PC-3 (cell line): ENCODE measurements around the gene SUV39H1. TPM values are rescaled to one million over a fixed set of nuclear protein-coding genes. Genes with fewer than 3 reads are reported as not detected.
"Not testable (repeated sequence)": the region's sequence is repeated elsewhere in the genome, so short reads cannot be mapped to it uniquely, and the experiment has no call there.

ENCODE experiments used
- ATAC-seq: fragments of 200-7000 bp; cut with Tn5 transposase; 2 replicates; pipeline ENCODE4 v1.9.1; 2020; ENCODE audit warnings: mild to moderate bottlenecking, moderate library complexity
- BruUV-seq: library from RNA; stranded (reverse); fragments of 400-500 nt; replicated peaks from 2 replicates; lab custom pipeline; 2021; lab: Mats Ljungman, UMichigan
- CTCF ChIA-PET: fragments of 300-600 bp; sonication (Branson Sonifier 250); formaldehyde crosslinking; loops from one replicate; lab custom pipeline; 2022; ENCODE audit warnings: antibody characterized with exemption; lab: Charles Lee
- POLR2A ChIA-PET: fragments of 300-600 bp; sonication (Branson Sonifier 250); formaldehyde crosslinking; loops from one replicate; lab custom pipeline; 2022; ENCODE audit warnings: antibody characterized with exemption; ENCODE audit not compliant: unreplicated experiment; lab: Charles Lee
- DNase-seq: peaks from one replicate; pipeline ENCODE4 v3.0.0-alpha.2; 2015
- H2AFZ ChIP-seq: fragments of 300-600 bp; sonication (generic); 2 replicates; pipeline ENCODE4 v1.6.0; 2016; ENCODE audit warnings: antibody characterized with exemption, low read length
- H3F3A ChIP-seq: fragments of 300-600 bp; sonication (generic); one replicate; pipeline ENCODE4 v1.6.0; 2017; ENCODE audit warnings: antibody characterized with exemption, low read length, control low read depth, mild to moderate bottlenecking; ENCODE audit not compliant: unreplicated experiment
- H3K27ac ChIP-seq: fragments of 300-600 bp; sonication (generic); 2 replicates; pipeline ENCODE4 v1.5.1; 2016; ENCODE audit warnings: mild to moderate bottlenecking, low read length
- H3K27me3 ChIP-seq: fragments of 300-600 bp; sonication (generic); 2 replicates; pipeline ENCODE4 v1.6.1; 2016; ENCODE audit warnings: low read length, mixed read lengths
- H3K36me3 ChIP-seq: fragments of 300-600 bp; sonication (generic); 2 replicates; pipeline ENCODE4 v1.6.1; 2016; ENCODE audit warnings: low read depth, mixed run types, low read length, mixed read lengths
- H3K4me1 ChIP-seq: fragments of 300-600 bp; sonication (generic); 2 replicates; pipeline ENCODE4 v1.5.1; 2016; ENCODE audit warnings: low read length; ENCODE audit not compliant: insufficient read depth
- H3K4me2 ChIP-seq: fragments of 300-600 bp; sonication (generic); 2 replicates; pipeline ENCODE4 v1.6.0; 2016; ENCODE audit warnings: low read length
- H3K4me3 ChIP-seq: fragments of 300-600 bp; sonication (generic); 2 replicates; pipeline ENCODE4 v1.5.1; 2016; ENCODE audit warnings: mild to moderate bottlenecking, low read length, mixed read lengths
- H3K79me2 ChIP-seq: fragments of 300-600 bp; sonication (generic); 2 replicates; pipeline ENCODE4 v1.6.1; 2017; ENCODE audit warnings: low read length, mixed read lengths
- H3K9ac ChIP-seq: fragments of 300-600 bp; sonication (generic); 2 replicates; pipeline ENCODE4 v1.6.0; 2016; ENCODE audit warnings: mild to moderate bottlenecking, low read length
- H3K9me2 ChIP-seq: fragments of 300-600 bp; sonication (generic); replicated peaks from 2 replicates; pipeline ENCODE4 v1.6.1; 2016; ENCODE audit warnings: mixed run types, low read length, mixed read lengths
- H3K9me3 ChIP-seq: fragments of 300-600 bp; sonication (generic); 2 replicates; pipeline ENCODE4 v1.6.1; 2016; ENCODE audit warnings: low read length, mixed read lengths
- H4K20me1 ChIP-seq: fragments of 300-600 bp; sonication (generic); 2 replicates; pipeline ENCODE4 v1.6.1; 2016; ENCODE audit warnings: low read length, mixed read lengths
- CTCF ChIP-seq: fragments of 300-600 bp; sonication (generic); conservative IDR thresholded peaks from 2 replicates; pipeline ENCODE4 v1.5.1; 2017; ENCODE audit warnings: antibody characterized with exemption, low read depth, mild to moderate bottlenecking, low read length
- EZH2 ChIP-seq: fragments of 300-600 bp; sonication (generic); IDR thresholded peaks from one replicate; pipeline ENCODE4 v1.6.1; 2017; ENCODE audit warnings: antibody characterized with exemption, mild to moderate bottlenecking, low read length; ENCODE audit not compliant: unreplicated experiment
- EZH2phosphoT487 ChIP-seq: fragments of 300-600 bp; sonication (generic); IDR thresholded peaks from 2 replicates; pipeline ENCODE4 v1.6.1; 2018; ENCODE audit warnings: mild to moderate bottlenecking, antibody characterized with exemption, low read length, borderline replicate concordance
- intact Hi-C: fragments of 100-400 bp; cut with micrococcal nuclease; formaldehyde crosslinking; loops from 2 replicates; pipeline ENCODE4 v1.9.0; 2023
- total RNA-seq: library from RNA; depleted of rRNA; stranded (reverse); fragments of >200 nt; gene quantifications from 2 replicates; pipeline ENCODE4 v1.2.3, GENCODE V29; 2014

SUV39H1 gene
- total RNA-seq, 1 experiment from 2014 or later: 22.3 TPM

GRCh38 chrX:48666649-48667048, 29.9 kb upstream of the SUV39H1 start:
- ATAC-seq (no peak), DNase-seq (no peak)
- Histone ChIP-seq H3K27me3 (no peaks in the 10 kb centered on the region), H3K4me1 (no peaks in the 10 kb centered on the region), H2AFZ (no peak overlapping the region), H3K9ac (no peak overlapping the region), H4K20me1 (no peaks in the 10 kb centered on the region), H3K36me3 (no peaks in the 10 kb centered on the region), H3K4me3 (no peak overlapping the region), H3F3A (no peaks in the 10 kb centered on the region), H3K4me2 (no peak overlapping the region), H3K27ac (no peak overlapping the region), H3K79me2 (no peaks in the 10 kb centered on the region), H3K9me3 (no peaks in the 10 kb centered on the region), H3K9me2 (no peaks in the 10 kb centered on the region)
- CTCF ChIA-PET: no interaction called here
- intact Hi-C loops: no loop called here
- POLR2A ChIA-PET: no interaction called here
- BruUV-seq: no TSS peak
- no peak for TF ChIP-seq EZH2
- no peak for TF ChIP-seq EZH2phosphoT487
- no peak for TF ChIP-seq CTCF

- TF ChIP-seq CTCF (no peak), EZH2phosphoT487 (no peak), EZH2 (no peak)
- no peaks in the 10 kb centered on the region for H3K27me3 ChIP-seq
- CTCF ChIA-PET: no interaction called here
- no peaks in the 10 kb centered on the region for H3K9me3 ChIP-seq
- no peaks in the 10 kb centered on the region for H3K79me2 ChIP-seq
- H3F3A ChIP-seq: no peaks in the 10 kb centered on the region
- no peaks in the 10 kb centered on the region for H3K9me2 ChIP-seq
- DNase-seq (no peak), ATAC-seq (no peak)
- no peaks in the 10 kb centered on the region for H3K4me1 ChIP-seq
- no peak overlapping the region for H3K4me3 ChIP-seq
- no peaks in the 10 kb centered on the region for H3K36me3 ChIP-seq
- no peaks in the 10 kb centered on the region for H4K20me1 ChIP-seq
- no peak overlapping the region for H3K9ac ChIP-seq
- POLR2A ChIA-PET: interaction anchor here (0.6 kb wide), 2 partner anchors 36 to 69 kb away, joined by 3 to 5 read pairs; no protein-coding TSS in a partner anchor
- H3K4me2 ChIP-seq: no peak overlapping the region
- H3K27ac ChIP-seq: no peak overlapping the region
- no peak overlapping the region for H2AFZ ChIP-seq
- no TSS peak for BruUV-seq
- intact Hi-C loops: no loop called here
These were observed 29.0 kb upstream of the SUV39H1 start for GRCh38 chrX:48667509-48667908.

- H3K27me3 ChIP-seq, ATAC-seq, H4K20me1 ChIP-seq, H3K4me3 ChIP-seq, H3K9me2 ChIP-seq, H3F3A ChIP-seq, BruUV-seq, H3K4me2 ChIP-seq, H3K36me3 ChIP-seq, H2AFZ ChIP-seq, H3K79me2 ChIP-seq, intact Hi-C loops, H3K27ac ChIP-seq, CTCF ChIA-PET, H3K9ac ChIP-seq, DNase-seq, H3K9me3 ChIP-seq, H3K4me1 ChIP-seq: not testable (repeated sequence)
- POLR2A ChIA-PET: interaction anchor here (0.6 kb wide), 1 partner anchor 70 kb away, joined by 3 read pairs; no protein-coding TSS in a partner anchor
These were observed 28.3 kb upstream of the SUV39H1 start for GRCh38 chrX:48668187-48668586.
